ENCODE results near the gene KLHDC3. TPM values are rescaled to one million over a fixed set of nuclear protein-coding genes. Genes with fewer than 3 reads are reported as not detected.

KLHDC3 gene
- total RNA-seq, 4 donors from 2014 or later: 93.1 to 107 (median 97.7) TPM

DNA sequence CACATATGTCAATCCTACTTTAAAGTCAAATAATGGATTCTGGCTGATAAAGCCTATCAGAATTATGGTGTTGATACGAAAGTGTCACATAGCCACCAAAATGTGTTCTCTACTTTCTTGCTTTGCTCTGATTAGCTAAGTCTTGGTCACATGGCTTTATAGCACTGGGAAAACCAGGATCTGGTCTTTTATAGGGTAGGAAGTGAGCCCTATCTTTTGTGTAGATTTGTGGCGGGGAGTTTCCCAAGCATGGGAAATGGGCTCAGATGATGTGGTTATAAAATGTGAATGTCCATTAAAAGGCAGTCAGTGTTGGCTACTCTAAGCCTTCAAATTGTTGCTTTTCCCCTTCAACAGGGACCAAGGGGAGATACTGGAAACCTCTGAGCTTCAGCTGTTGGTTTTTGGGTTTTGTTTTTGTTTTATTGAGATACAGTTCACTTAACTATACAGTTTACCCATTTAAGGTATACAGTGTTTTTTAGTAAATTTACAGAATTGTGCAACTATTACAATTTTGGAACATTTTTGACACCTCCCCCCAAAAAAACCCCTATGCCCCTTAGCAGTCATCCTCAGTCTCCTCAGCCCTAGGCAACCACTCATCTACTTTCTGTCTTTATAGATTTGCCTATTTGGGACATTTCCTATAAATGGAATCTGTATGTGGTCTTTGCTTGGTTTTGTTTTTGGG is 19.6 kb downstream of the KLHDC3 start:
- Histone ChIP-seq H3K9me3 (no peaks in the 10 kb centered on the region), H3K36me3 (peaks cover 46 to 53% of the 10 kb centered on the region in 2 donors), H3K4me3 (replicated peaks in 1 of 3) (no peak overlapping the region), H3K27me3 (no peaks in the 10 kb centered on the region), H3K27ac (no peak overlapping the region), H3K4me1 (no peaks in the 10 kb centered on the region)
- WGBS, 2 donors: 90 to 96% methylated on average over 2 of the region's 2 CpGs
- TF ChIP-seq, protein P1, sequence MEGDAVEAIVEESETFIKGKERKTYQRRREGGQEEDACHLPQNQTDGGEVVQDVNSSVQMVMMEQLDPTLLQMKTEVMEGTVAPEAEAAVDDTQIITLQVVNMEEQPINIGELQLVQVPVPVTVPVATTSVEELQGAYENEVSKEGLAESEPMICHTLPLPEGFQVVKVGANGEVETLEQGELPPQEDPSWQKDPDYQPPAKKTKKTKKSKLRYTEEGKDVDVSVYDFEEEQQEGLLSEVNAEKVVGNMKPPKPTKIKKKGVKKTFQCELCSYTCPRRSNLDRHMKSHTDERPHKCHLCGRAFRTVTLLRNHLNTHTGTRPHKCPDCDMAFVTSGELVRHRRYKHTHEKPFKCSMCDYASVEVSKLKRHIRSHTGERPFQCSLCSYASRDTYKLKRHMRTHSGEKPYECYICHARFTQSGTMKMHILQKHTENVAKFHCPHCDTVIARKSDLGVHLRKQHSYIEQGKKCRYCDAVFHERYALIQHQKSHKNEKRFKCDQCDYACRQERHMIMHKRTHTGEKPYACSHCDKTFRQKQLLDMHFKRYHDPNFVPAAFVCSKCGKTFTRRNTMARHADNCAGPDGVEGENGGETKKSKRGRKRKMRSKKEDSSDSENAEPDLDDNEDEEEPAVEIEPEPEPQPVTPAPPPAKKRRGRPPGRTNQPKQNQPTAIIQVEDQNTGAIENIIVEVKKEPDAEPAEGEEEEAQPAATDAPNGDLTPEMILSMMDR (IDR thresholded peaks at IDR 0.05): no peak
- no peak for TF ChIP-seq POLR2A (IDR thresholded peaks at IDR 0.05)
- intact Hi-C loops (cut with DNase I): no loop called here
- DNase-seq: no peak

DNA sequence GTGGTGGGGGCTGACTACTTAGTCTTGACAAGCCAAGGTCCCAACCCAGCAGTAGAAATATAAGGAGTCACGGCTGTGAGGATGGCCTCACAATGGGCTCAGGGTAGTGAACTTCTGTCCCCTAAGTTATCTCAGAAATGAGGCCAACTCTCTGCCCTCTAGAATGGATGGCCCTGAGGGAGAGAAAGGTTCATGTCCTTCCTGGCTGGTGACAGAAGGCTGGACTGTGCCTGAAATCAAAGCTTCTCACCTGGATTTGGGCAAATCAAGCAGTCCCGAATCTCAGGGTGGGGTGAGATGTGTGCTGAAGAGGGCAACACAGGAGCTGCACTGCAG is 20.1 kb downstream of the KLHDC3 start:
- H3K9me3 ChIP-seq: no peaks in the 10 kb centered on the region
- no peaks in the 10 kb centered on the region for H3K27me3 ChIP-seq
- intact Hi-C loops (cut with DNase I): no loop called here
- no peaks in the 10 kb centered on the region for H3K4me1 ChIP-seq
- no peak for DNase-seq
- WGBS, 2 donors: 84 to 86% methylated on average over 2 of the region's 2 CpGs
- H3K36me3 ChIP-seq: peaks cover 45 to 52% of the 10 kb centered on the region in 2 donors
- H3K27ac ChIP-seq: no peak overlapping the region
- TF ChIP-seq, protein P1 (IDR thresholded peaks at IDR 0.05): no peak
- TF ChIP-seq POLR2A (IDR thresholded peaks at IDR 0.05): no peak
- no peak overlapping the region for H3K4me3 ChIP-seq (replicated peaks in 1 of 3)

DNA sequence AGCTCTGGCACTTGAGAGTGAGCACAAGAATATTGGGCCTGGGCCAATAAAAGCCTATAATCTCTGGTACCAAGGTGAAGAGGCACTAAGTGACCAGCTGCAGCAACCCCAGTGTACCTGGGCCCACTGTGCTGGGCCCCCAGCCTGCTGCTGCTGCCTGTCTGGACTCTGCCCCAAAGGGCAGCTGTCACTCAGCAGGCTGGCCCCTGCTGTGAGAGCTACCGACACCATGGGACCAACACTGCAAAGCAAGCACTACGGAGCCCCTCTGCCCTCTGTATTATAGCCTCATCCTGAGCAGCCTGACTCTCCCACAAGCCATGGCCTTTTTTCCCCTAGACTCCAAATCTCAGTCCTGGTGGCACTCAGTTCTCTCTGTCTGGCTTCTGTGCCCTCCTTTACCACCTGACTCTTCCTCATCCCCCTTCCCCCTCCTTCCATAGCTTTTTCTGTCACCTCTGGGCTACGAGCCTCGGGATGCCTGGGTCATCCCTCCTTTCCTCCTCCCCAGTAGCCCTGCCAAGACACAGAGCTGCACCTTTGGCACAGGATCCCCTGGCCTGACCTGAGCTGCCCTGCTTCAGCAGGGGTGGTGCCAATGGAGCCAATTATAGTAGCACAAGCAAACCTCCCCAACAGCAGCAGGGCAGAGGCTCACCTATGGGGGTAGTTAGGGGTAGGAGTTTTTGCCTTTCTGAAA is 21.6 kb downstream of the KLHDC3 start:
- TF ChIP-seq, protein P1 (IDR thresholded peaks at IDR 0.05): no peak
- no peak for TF ChIP-seq POLR2A (IDR thresholded peaks at IDR 0.05)
- H3K4me1 ChIP-seq: no peaks in the 10 kb centered on the region
- H3K36me3 ChIP-seq: peaks cover 34 to 49% of the 10 kb centered on the region in 2 donors
- H3K9me3 ChIP-seq: no peaks in the 10 kb centered on the region
- 71 to 85% methylated on average over 4 of the region's 4 CpGs for WGBS, 2 donors
- no peak for DNase-seq
- no peak overlapping the region for H3K4me3 ChIP-seq (replicated peaks in 1 of 3)
- intact Hi-C loops (cut with DNase I): no loop called here
- no peak overlapping the region for H3K27ac ChIP-seq
- H3K27me3 ChIP-seq: no peaks in the 10 kb centered on the region

DNA sequence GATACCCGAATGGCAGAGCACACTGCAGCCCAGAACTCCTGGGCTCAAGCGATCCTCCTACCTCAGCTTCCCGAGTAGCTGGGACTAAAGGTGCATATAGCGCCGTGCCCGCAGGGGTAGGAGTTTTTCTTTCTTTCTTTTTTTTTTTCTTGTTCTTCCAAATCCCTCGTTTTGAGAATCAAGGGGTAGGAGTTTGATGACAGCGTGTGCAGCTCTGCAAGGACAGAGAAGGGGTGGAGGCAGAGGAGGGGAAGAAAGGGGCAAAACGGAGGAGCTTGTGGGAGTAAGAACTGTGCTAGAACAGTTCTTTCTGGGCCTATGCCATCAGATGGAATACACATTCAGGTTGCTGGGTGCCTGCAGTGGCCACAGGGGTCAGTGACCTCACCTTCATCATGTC is 22.7 kb downstream of the KLHDC3 start:
- Histone ChIP-seq H3K4me3 (replicated peaks in 1 of 3) (no peak overlapping the region), H3K9me3 (no peaks in the 10 kb centered on the region), H3K4me1 (no peaks in the 10 kb centered on the region), H3K27me3 (no peaks in the 10 kb centered on the region), H3K27ac (no peak overlapping the region), H3K36me3 (peaks cover 28 to 50% of the 10 kb centered on the region in 2 donors)
- DNase-seq: no peak
- 93 to 95% methylated on average over 9 of the region's 9 CpGs for WGBS, 2 donors
- intact Hi-C loops (cut with DNase I): no loop called here
- TF ChIP-seq, protein P1 (IDR thresholded peaks at IDR 0.05): no peak
- no peak for TF ChIP-seq POLR2A (IDR thresholded peaks at IDR 0.05)

DNA sequence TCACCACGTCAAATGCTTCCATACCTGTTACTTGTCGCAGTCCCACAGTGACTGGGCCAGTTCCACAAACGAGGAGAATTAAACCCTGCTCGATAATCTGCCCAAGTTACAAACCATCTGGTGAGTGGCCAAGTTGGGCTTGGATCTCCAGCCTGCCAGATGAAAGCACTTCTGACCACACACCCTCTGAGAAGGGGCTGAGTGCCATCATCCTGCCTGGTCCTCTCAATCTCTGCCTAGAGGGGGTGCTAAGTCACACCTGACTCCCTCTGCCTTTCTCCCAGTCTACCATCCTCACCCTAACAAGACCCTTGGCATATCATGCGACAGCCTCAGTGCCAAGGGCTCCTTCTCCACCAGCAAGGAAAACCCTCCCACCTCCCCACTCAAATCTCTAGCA is 23.1 kb downstream of the KLHDC3 start:
- TF ChIP-seq, protein P1 (IDR thresholded peaks at IDR 0.05): no peak
- TF ChIP-seq POLR2A (IDR thresholded peaks at IDR 0.05): no peak
- H3K4me3 ChIP-seq (replicated peaks in 1 of 3): no peak overlapping the region
- intact Hi-C loops (cut with DNase I): no loop called here
- peaks cover 28 to 50% of the 10 kb centered on the region in 2 donors for H3K36me3 ChIP-seq
- H3K9me3 ChIP-seq: no peaks in the 10 kb centered on the region
- H3K4me1 ChIP-seq: no peaks in the 10 kb centered on the region
- no peak for DNase-seq
- no peaks in the 10 kb centered on the region for H3K27me3 ChIP-seq
- 88 to 100% methylated on average over 5 of the region's 5 CpGs for WGBS, 2 donors
- no peak overlapping the region for H3K27ac ChIP-seq

Data from thyroid gland (tissue), 4 donors.